ENCODE results near the gene NLGN1. TPM values are rescaled to one million over a fixed set of nuclear protein-coding genes. Genes with fewer than 3 reads are reported as not detected.
"Not testable (repeated sequence)": the region's sequence is repeated elsewhere in the genome, so short reads cannot be mapped to it uniquely, and the experiment has no call there.

Gene NLGN1
- total RNA-seq, 4 donors from 2014 or later, result 12.9 to 20.9 (median 18.0) TPM

- intact Hi-C loops (cut with DNase I), result no loop called here
- H3K4me3 ChIP-seq, result no peak overlapping the region
- H3K4me1 ChIP-seq, result no peaks in the 10 kb centered on the region
- peaks cover 0 to 9% (median 0%) of the 10 kb centered on the region in 4 donors for H3K27me3 ChIP-seq
- no peak for DNase-seq (ENCODE audit: extremely low spot score)
- no peaks in the 10 kb centered on the region for H3K9me3 ChIP-seq
- no peaks in the 10 kb centered on the region for H3K36me3 ChIP-seq
- TF ChIP-seq POLR2A (IDR thresholded peaks at IDR 0.05; ENCODE audit: low read depth), result no peak
- TF ChIP-seq POLR2AphosphoS5 (IDR thresholded peaks at IDR 0.05), result no peak
- TF ChIP-seq EP300 (IDR thresholded peaks at IDR 0.05), result no peak
- no peak for TF ChIP-seq CTCF (IDR thresholded peaks at IDR 0.05)
- no peak overlapping the region for H3K27ac ChIP-seq (replicated peaks in 1 of 4)
- WGBS, result 91% methylated on average over 3 of the region's 3 CpGs
Measured at GRCh38 chr3:173380681-173381080, 16.9 kb upstream of the NLGN1 start.

- intact Hi-C loops (cut with DNase I); H3K9me3 ChIP-seq; H3K27me3 ChIP-seq; H3K36me3 ChIP-seq; H3K27ac ChIP-seq (replicated peaks in 1 of 4); DNase-seq (ENCODE audit: extremely low spot score); H3K4me3 ChIP-seq; H3K4me1 ChIP-seq: not testable (repeated sequence)
- 100% methylated on average over 1 of the region's 5 CpGs for WGBS
Measured at GRCh38 chr3:173381936-173382335, 15.6 kb upstream of the NLGN1 start.

- DNase-seq (ENCODE audit: extremely low spot score), result no peak
- intact Hi-C loops (cut with DNase I), result no loop called here
Measured at GRCh38 chr3:173395073-173395411, 2.5 kb upstream of the NLGN1 start.

GRCh38 chr3:173395412-173396181 lies 1.9 kb upstream of the NLGN1 start:
- peak; percentile 90 to 96 for TF ChIP-seq POLR2AphosphoS5 (IDR thresholded peaks at IDR 0.05)
- no peak for TF ChIP-seq CTCF (IDR thresholded peaks at IDR 0.05)
- WGBS, result under 1% methylated on average over 38 of the region's 71 CpGs
- Histone ChIP-seq H3K36me3 (no peaks in the 10 kb centered on the region), H3K27ac (replicated peaks in 1 of 4) (peak overlapping the region; percentile 89 to 94 (median 92)), H3K4me1 (peaks cover 0 to 28% (median 26%) of the 10 kb centered on the region in 4 donors), H3K27me3 (no peaks in the 10 kb centered on the region), H3K4me3 (peak overlapping the region; percentile 77 to 89 (median 84)), H3K9me3 (no peaks in the 10 kb centered on the region)
- DNase-seq (ENCODE audit: extremely low spot score), result peak; percentile 95
- intact Hi-C loops (cut with DNase I), result no loop called here

More at GRCh38 chr3:173395073-173395411, 2.5 kb upstream of the NLGN1 start:
- peak overlapping the region; percentile 77 to 89 (median 84) for H3K4me3 ChIP-seq
- peak overlapping the region; percentile 89 to 94 (median 92) for H3K27ac ChIP-seq (replicated peaks in 1 of 4)
- 3% methylated on average over 10 of the region's 10 CpGs for WGBS
- H3K9me3 ChIP-seq, result no peaks in the 10 kb centered on the region
- H3K27me3 ChIP-seq, result no peaks in the 10 kb centered on the region
- no peaks in the 10 kb centered on the region for H3K36me3 ChIP-seq
- no peak for TF ChIP-seq EP300 (IDR thresholded peaks at IDR 0.05)
- TF ChIP-seq POLR2AphosphoS5 (IDR thresholded peaks at IDR 0.05), result no peak
- TF ChIP-seq CTCF (IDR thresholded peaks at IDR 0.05), result no peak
- no peak for TF ChIP-seq POLR2A (IDR thresholded peaks at IDR 0.05; ENCODE audit: low read depth)
- H3K4me1 ChIP-seq, result peaks cover 0 to 25% (median 24%) of the 10 kb centered on the region in 4 donors

- H3K36me3 ChIP-seq, result no peaks in the 10 kb centered on the region
- H3K9me3 ChIP-seq, result no peaks in the 10 kb centered on the region
- no peak for DNase-seq (ENCODE audit: extremely low spot score)
- peaks cover 0 to 33% (median 26%) of the 10 kb centered on the region in 4 donors for H3K4me1 ChIP-seq
- no peaks in the 10 kb centered on the region for H3K27me3 ChIP-seq
- 1% methylated on average over 29 of the region's 29 CpGs for WGBS
- TF ChIP-seq POLR2A (IDR thresholded peaks at IDR 0.05; ENCODE audit: low read depth), result no peak
- no peak for TF ChIP-seq CTCF (IDR thresholded peaks at IDR 0.05)
- TF ChIP-seq EP300 (IDR thresholded peaks at IDR 0.05), result no peak
- H3K4me3 ChIP-seq, result peak overlapping the region; percentile 77 to 89 (median 84)
- H3K27ac ChIP-seq (replicated peaks in 1 of 4), result peak overlapping the region; percentile 89 to 94 (median 92)
- intact Hi-C loops (cut with DNase I), result no loop called here
Measured at GRCh38 chr3:173396191-173397041, 1.1 kb upstream of the NLGN1 start.
